Stomach (tissue), 9 donors: ENCODE measurements around the gene ZNF135. TPM values are rescaled to one million over a fixed set of nuclear protein-coding genes. Genes with fewer than 3 reads are reported as not detected.

ENCODE experiments used
- DNase-seq, 2 donors: peaks; one replicate each; pipeline versions ENCODE4 v3.0.0 to v3.0.0-alpha.2; 2013 to 2019
- H3K27ac ChIP-seq, 5 donors: fragments of 200-600 bp in 4 of 5; sonication (generic) in 4 of 5; one replicate each; pipeline ENCODE4 v1.5.1; 2013 to 2019; ENCODE audit warnings: mild to moderate bottlenecking in 1 of 5, moderate library complexity in 1 of 5
- H3K27me3 ChIP-seq, 3 donors: fragments of 200-600 bp; sonication (generic); one replicate each; pipeline ENCODE4 v1.5.1; 2017 to 2019; ENCODE audit warnings: mixed run types in 1 of 3
- H3K36me3 ChIP-seq, 4 donors: fragments of 200-600 bp; sonication (generic); 1 replicate in 3 of 4; 2 replicates in 1 of 4; pipeline ENCODE4 v1.5.1; 2016 to 2019
- H3K4me1 ChIP-seq, 4 donors: fragments of 200-600 bp; sonication (generic); one replicate each; pipeline ENCODE4 v1.5.1; 2016 to 2019
- H3K4me3 ChIP-seq, 4 donors: fragments of 200-600 bp; sonication (generic) in 3 of 4; one replicate each; pipeline ENCODE4 v1.5.1; 2016 to 2019; ENCODE audit warnings: mild to moderate bottlenecking in 1 of 4
- H3K9me3 ChIP-seq, 4 donors: fragments of 200-600 bp; sonication (generic); one replicate each; pipeline ENCODE4 v1.5.1; 2016 to 2019
- CTCF ChIP-seq, 7 experiments: fragments of 450-650 bp in 4 of 7; fragments of 200-600 bp in 3 of 7; sonication (generic) in 3 of 7; IDR thresholded peaks; one replicate each; pipeline ENCODE4 v1.5.1; 2016 to 2019; ENCODE audit warnings: antibody characterized with exemption in 7 of 7, control low read depth in 2 of 7, mild to moderate bottlenecking in 1 of 7
- EP300 ChIP-seq: sonication (generic); formaldehyde crosslinking; IDR thresholded peaks from one replicate; pipeline ENCODE4 v1.6.1; 2017; ENCODE audit warnings: antibody characterized with exemption
- POLR2A ChIP-seq, 4 donors: fragments of 450-650 bp; IDR thresholded peaks; one replicate each; pipeline ENCODE4 v1.6.1; 2016; ENCODE audit warnings: antibody characterized with exemption in 4 of 4, control low read depth in 2 of 4, mild to moderate bottlenecking in 1 of 4, moderate library complexity in 1 of 4
- POLR2AphosphoS5 ChIP-seq, 3 donors: sonication (generic); formaldehyde crosslinking; IDR thresholded peaks; one replicate each; pipeline ENCODE4 v1.6.1; 2016; ENCODE audit warnings: antibody characterized with exemption in 3 of 3
- WGBS, 5 donors: extraction: QIAGEN DNeasy Blood & Tissue Kit in 3 of 5; methylation state at CpG; one replicate each; pipeline versions ENCODE4 v1.1.5 to v1.1.7; 2013 to 2018; 5-methylcytosine and 5-hydroxymethylcytosine counted together
- intact Hi-C: fragments of 100-400 bp; cut with DNase I; formaldehyde crosslinking; loops from one replicate; pipeline ENCODE4 v1.15.1; 2023; ENCODE audit warnings: low total_unique reads
- polyA plus RNA-seq, 3 donors: library from polyadenylated mRNA; stranded (reverse); fragments of 200-250 nt; gene quantifications; one replicate each; pipeline ENCODE4 v1.2.3, GENCODE V29; 2013
- total RNA-seq, 5 donors: library from RNA; depleted of rRNA; stranded (reverse); fragments of >200 nt; gene quantifications; one replicate each; pipeline versions ENCODE4 v1.1.0 to v1.2.3, GENCODE V29; 2014 to 2016
- donor health status: healthy with polysubstance abuse.
- donor health status: Bipolar disorder and iron deficiency.
- donor health status: healthy.

Gene ZNF135
- total and polyA plus RNA-seq, 8 donors = 1.6 to 16.3 (median 4.9) TPM; not detected in 1

- H3K9me3 ChIP-seq = peaks cover 0 to 100% (median 94%) of the 10 kb centered on the region in 4 donors
- DNase-seq = no peak
- H3K4me3 ChIP-seq = peak overlapping the region; percentile 50 to 66 (median 60)
- TF ChIP-seq POLR2AphosphoS5 (IDR thresholded peaks at IDR 0.05) = no peak
- TF ChIP-seq CTCF (IDR thresholded peaks at IDR 0.05) = no peak
- no peak for TF ChIP-seq POLR2A (IDR thresholded peaks at IDR 0.05)
- no peak for TF ChIP-seq EP300
- peaks cover 0 to 27% (median 18%) of the 10 kb centered on the region in 4 donors for H3K36me3 ChIP-seq
- no peak overlapping the region for H3K27ac ChIP-seq
- H3K27me3 ChIP-seq = peaks cover 0 to 13% (median 6%) of the 10 kb centered on the region in 3 donors
- intact Hi-C loops = no loop called here
- peaks cover 0 to 15% (median 11%) of the 10 kb centered on the region in 4 donors for H3K4me1 ChIP-seq
- WGBS, 5 donors = 72 to 94% (median 88%) methylated on average over 24 of the region's 24 CpGs
Observed at GRCh38 chr19:58060231-58060630, 1.1 kb downstream of the ZNF135 start.

GRCh38 chr19:58063712-58064111 lies 4.6 kb downstream of the ZNF135 start:
- Histone ChIP-seq H3K27me3 (peaks cover 0 to 9% (median 6%) of the 10 kb centered on the region in 3 donors), H3K27ac (no peak overlapping the region), H3K9me3 (peaks cover 29 to 100% (median 95%) of the 10 kb centered on the region in 4 donors), H3K4me1 (peaks cover 0 to 12% (median 10%) of the 10 kb centered on the region in 4 donors), H3K4me3 (no peak overlapping the region), H3K36me3 (peaks cover 17 to 56% (median 48%) of the 10 kb centered on the region in 4 donors)
- no peak for TF ChIP-seq CTCF (IDR thresholded peaks at IDR 0.05)
- TF ChIP-seq POLR2AphosphoS5 (IDR thresholded peaks at IDR 0.05) = no peak
- TF ChIP-seq EP300 = no peak
- no peak for TF ChIP-seq POLR2A (IDR thresholded peaks at IDR 0.05)
- WGBS, 5 donors = 94 to 100% (median 97%) methylated on average over 3 of the region's 3 CpGs
- no peak for DNase-seq
- intact Hi-C loops = no loop called here

- DNase-seq = no peak
- Histone ChIP-seq H3K9me3 (peaks cover 46 to 100% (median 98%) of the 10 kb centered on the region in 4 donors), H3K27ac (no peak overlapping the region), H3K4me3 (no peak overlapping the region), H3K27me3 (no peaks in the 10 kb centered on the region), H3K4me1 (no peaks in the 10 kb centered on the region), H3K36me3 (peaks cover 17 to 63% (median 49%) of the 10 kb centered on the region in 4 donors)
- TF ChIP-seq CTCF (IDR thresholded peaks at IDR 0.05) (no peak), POLR2AphosphoS5 (IDR thresholded peaks at IDR 0.05) (no peak), EP300 (no peak), POLR2A (IDR thresholded peaks at IDR 0.05) (no peak)
- WGBS, 5 donors = 96 to 98% (median 97%) methylated on average over 14 to 15 of the region's 15 CpGs
- intact Hi-C loops = no loop called here
Observed at GRCh38 chr19:58067240-58067912, 8.3 kb downstream of the ZNF135 start.

- Histone ChIP-seq H3K4me3 (no peak overlapping the region), H3K27me3 (no peaks in the 10 kb centered on the region), H3K9me3 (peaks cover 18 to 100% (median 92%) of the 10 kb centered on the region in 4 donors), H3K27ac (no peak overlapping the region), H3K4me1 (no peaks in the 10 kb centered on the region), H3K36me3 (peaks cover 9 to 34% (median 16%) of the 10 kb centered on the region in 4 donors)
- 88 to 93% (median 90%) methylated on average over 10 of the region's 10 CpGs for WGBS, 5 donors
- no peak for DNase-seq
- intact Hi-C loops = no loop called here
- no peak for TF ChIP-seq POLR2AphosphoS5 (IDR thresholded peaks at IDR 0.05)
- TF ChIP-seq CTCF (IDR thresholded peaks at IDR 0.05) = no peak
- no peak for TF ChIP-seq EP300
- no peak for TF ChIP-seq POLR2A (IDR thresholded peaks at IDR 0.05)
Observed at GRCh38 chr19:58079792-58080191, 20.7 kb downstream of the ZNF135 start.
